Calu3 (cell line): ENCODE measurements around the gene PLAGL1. TPM values are rescaled to one million over a fixed set of nuclear protein-coding genes. Genes with fewer than 3 reads are reported as not detected.

Experiments used
- BruUV-seq: library from RNA; stranded (reverse); fragments of 400-500 nt; replicated peaks from 2 replicates; lab custom pipeline; 2021; lab: Mats Ljungman, UMichigan
- CTCF ChIA-PET: fragments of 300-600 bp; sonication (Branson Sonifier 250); formaldehyde crosslinking; loops from one replicate; lab custom pipeline; 2022; ENCODE audit warnings: antibody characterized with exemption; lab: Charles Lee
- DNase-seq: peaks from one replicate; pipeline ENCODE4 v3.0.0; 2022
- H3K27ac Mint-ChIP-seq: one replicate; pipeline ENCODE4 v1.8.0; 2022; ENCODE audit warnings: mixed read lengths; ENCODE audit not compliant: unreplicated experiment
- H3K27me3 Mint-ChIP-seq: one replicate; pipeline ENCODE4 v1.8.0; 2022; ENCODE audit warnings: mixed read lengths; ENCODE audit not compliant: unreplicated experiment
- H3K36me3 Mint-ChIP-seq: one replicate; pipeline ENCODE4 v1.8.0; 2022; ENCODE audit warnings: mild to moderate bottlenecking, moderate library complexity, mixed read lengths; ENCODE audit not compliant: insufficient read depth, unreplicated experiment
- H3K4me1 Mint-ChIP-seq: one replicate; pipeline ENCODE4 v1.8.0; 2022; ENCODE audit warnings: mild to moderate bottlenecking, low read depth, mixed read lengths; ENCODE audit not compliant: unreplicated experiment
- H3K4me3 Mint-ChIP-seq: one replicate; pipeline ENCODE4 v1.8.0; 2022; ENCODE audit warnings: mild to moderate bottlenecking, low read depth, moderate library complexity, mixed read lengths; ENCODE audit not compliant: unreplicated experiment
- H3K9me3 Mint-ChIP-seq: one replicate; pipeline ENCODE4 v1.8.0; 2022; ENCODE audit warnings: low read depth, mixed read lengths; ENCODE audit not compliant: unreplicated experiment
- CTCF ChIP-seq: fragments of 200-600 bp; IDR thresholded peaks from one replicate; pipeline ENCODE4 v1.8.0; 2022; ENCODE audit warnings: antibody characterized with exemption; ENCODE audit not compliant: unreplicated experiment
- intact Hi-C: fragments of 100-400 bp; cut with micrococcal nuclease; formaldehyde crosslinking; loops from one replicate; pipeline ENCODE4 v1.10.0; 2022; ENCODE audit not compliant: unreplicated experiment
- total RNA-seq: library from RNA; stranded (reverse); gene quantifications from 2 replicates; pipeline ENCODE4 v1.2.3, GENCODE V29; 2022

Gene PLAGL1
- total RNA-seq, 1 experiment from 2014 or later, result 9.8 TPM

- no peak for TF ChIP-seq CTCF
- intact Hi-C loops, result no loop called here
- CTCF ChIA-PET, result no interaction called here
- Mint-ChIP-seq H3K9me3 (no peaks in the 10 kb centered on the region), H3K36me3 (peaks cover 4% of the 10 kb centered on the region), H3K4me3 (peak overlapping the region; percentile 69), H3K4me1 (peaks cover 8% of the 10 kb centered on the region), H3K27ac (peak overlapping the region; percentile 56), H3K27me3 (no peaks in the 10 kb centered on the region)
- BruUV-seq, result no TSS peak
- DNase-seq, result no peak
Measured at GRCh38 chr6:144006736-144007477, 1.2 kb downstream of the PLAGL1 start.

GRCh38 chr6:143999406-143999805 lies 8.7 kb downstream of the PLAGL1 start:
- TF ChIP-seq CTCF, result no peak
- CTCF ChIA-PET, result no interaction called here

GRCh38 chr6:143998686-143999085 lies 9.4 kb downstream of the PLAGL1 start:
- no peak for DNase-seq
- H3K27ac Mint-ChIP-seq, result no peak overlapping the region
- no peak for TF ChIP-seq CTCF
- CTCF ChIA-PET, result no interaction called here
- H3K36me3 Mint-ChIP-seq, result peaks cover 5% of the 10 kb centered on the region
- H3K27me3 Mint-ChIP-seq, result no peaks in the 10 kb centered on the region
- no TSS peak for BruUV-seq
- intact Hi-C loops, result no loop called here
- H3K4me3 Mint-ChIP-seq, result no peak overlapping the region
- no peaks in the 10 kb centered on the region for H3K4me1 Mint-ChIP-seq
- no peaks in the 10 kb centered on the region for H3K9me3 Mint-ChIP-seq

More at GRCh38 chr6:143999406-143999805, 8.7 kb downstream of the PLAGL1 start:
- BruUV-seq, result no TSS peak
- no peaks in the 10 kb centered on the region for H3K9me3 Mint-ChIP-seq
- peaks cover 5% of the 10 kb centered on the region for H3K36me3 Mint-ChIP-seq
- DNase-seq, result no peak
- H3K27me3 Mint-ChIP-seq, result no peaks in the 10 kb centered on the region
- no peaks in the 10 kb centered on the region for H3K4me1 Mint-ChIP-seq
- H3K27ac Mint-ChIP-seq, result no peak overlapping the region
- H3K4me3 Mint-ChIP-seq, result no peak overlapping the region
- intact Hi-C loops, result no loop called here

GRCh38 chr6:143993965-143994646 lies 14.0 kb downstream of the PLAGL1 start:
- H3K4me1 Mint-ChIP-seq, result no peaks in the 10 kb centered on the region
- peaks cover 3% of the 10 kb centered on the region for H3K9me3 Mint-ChIP-seq
- peaks cover 5% of the 10 kb centered on the region for H3K36me3 Mint-ChIP-seq
- BruUV-seq, result no TSS peak
- no peak overlapping the region for H3K27ac Mint-ChIP-seq
- intact Hi-C loops, result no loop called here
- H3K4me3 Mint-ChIP-seq, result no peak overlapping the region
- no peaks in the 10 kb centered on the region for H3K27me3 Mint-ChIP-seq
- CTCF ChIA-PET, result no interaction called here
- DNase-seq, result no peak
- no peak for TF ChIP-seq CTCF
